Natural killer cell (primary cell): Measurements from ENCODE around the gene TMEM17. TPM values are rescaled to one million over a fixed set of nuclear protein-coding genes. Genes with fewer than 3 reads are reported as not detected.

Source experiments
- ATAC-seq, 3 donors: fragments of 150-1000 bp in 2 of 3; fragments of 200-7000 bp in 1 of 3; cut with Tn5 transposase; 1 replicate in 1 of 3; 2 replicates in 2 of 3; pipeline ENCODE4 v1.10.0; 2021; ENCODE audit warnings: mild to moderate bottlenecking in 2 of 3, moderate library complexity in 2 of 3
- DNase-seq, 2 donors: peaks; one replicate each; pipeline versions ENCODE4 v3.0.0 to v3.0.0-alpha.2; 2013 to 2021; ENCODE audit warnings: mixed read lengths in 1 of 2
- H3K27ac ChIP-seq: one replicate; pipeline ENCODE4 v1.5.1; 2013; ENCODE audit warnings: mild to moderate bottlenecking, low read length
- H3K27me3 ChIP-seq: one replicate; pipeline ENCODE4 v1.6.1; 2013; ENCODE audit warnings: low read length; ENCODE audit not compliant: control insufficient read depth, insufficient read depth
- H3K36me3 ChIP-seq: one replicate; pipeline ENCODE4 v1.6.1; 2013; ENCODE audit warnings: low read length; ENCODE audit not compliant: control insufficient read depth, insufficient read depth
- H3K4me1 ChIP-seq: one replicate; pipeline ENCODE4 v1.6.1; 2013; ENCODE audit warnings: low read length; ENCODE audit not compliant: control insufficient read depth, insufficient read depth
- H3K4me3 ChIP-seq: one replicate; pipeline ENCODE4 v1.5.1; 2013; ENCODE audit warnings: low read length
- H3K9me3 ChIP-seq: one replicate; pipeline ENCODE4 v1.6.1; 2013; ENCODE audit warnings: low read length; ENCODE audit not compliant: control insufficient read depth, insufficient read depth
- H3K27ac Mint-ChIP-seq, 2 donors: one replicate each; pipeline ENCODE4 v1.8.0; 2022; ENCODE audit warnings: mild to moderate bottlenecking in 2 of 2, mixed read lengths in 2 of 2, moderate library complexity in 1 of 2
- H3K27me3 Mint-ChIP-seq, 2 donors: one replicate each; pipeline ENCODE4 v1.8.0; 2022; ENCODE audit warnings: low read depth in 2 of 2, mixed read lengths in 2 of 2
- H3K36me3 Mint-ChIP-seq: one replicate; pipeline ENCODE4 v1.8.0; 2022; ENCODE audit warnings: mixed read lengths
- H3K4me1 Mint-ChIP-seq, 2 donors: one replicate each; pipeline ENCODE4 v1.8.0; 2022; ENCODE audit warnings: mixed read lengths in 2 of 2
- H3K4me3 Mint-ChIP-seq: one replicate; pipeline ENCODE4 v1.8.0; 2022; ENCODE audit warnings: mild to moderate bottlenecking, moderate library complexity, mixed read lengths
- H3K9me3 Mint-ChIP-seq, 2 donors: one replicate each; pipeline ENCODE4 v1.8.0; 2022; ENCODE audit warnings: mixed read lengths in 2 of 2
- WGBS: methylation state at CpG from one replicate; pipeline ENCODE4 v1.1.7; 2013; ENCODE audit warnings: missing lambda C conversion rate; ENCODE audit not compliant: insufficient coverage; 5-methylcytosine and 5-hydroxymethylcytosine counted together
- intact Hi-C: fragments of 100-400 bp; cut with micrococcal nuclease; formaldehyde crosslinking; loops from one replicate; pipeline ENCODE4 v1.14.2; 2022
- total RNA-seq, 4 donors: library from RNA; stranded (reverse); fragments of 120-200 nt in 1 of 4; gene quantifications; one replicate each; pipeline versions ENCODE4 v1.2.3 to v1.2.4, GENCODE V29; 2013 to 2022
- TF ChIP-seq, protein P1 (sequence below): fragments of 200-600 bp; IDR thresholded peaks from one replicate; pipeline ENCODE4 v1.8.0; 2022; ENCODE audit warnings: antibody characterized with exemption

The TMEM17 gene
- total RNA-seq, 3 donors from 2014 or later (not counting 1 experiment from before 2014, with no cell fraction given) = 0.18 TPM; not detected in 2

GRCh38 chr2:62547854-62548253, 41.9 kb upstream of the TMEM17 start:
- Histone ChIP-seq H3K27me3 (no peaks in the 10 kb centered on the region), H3K9me3 (no peaks in the 10 kb centered on the region), H3K27ac (no peak overlapping the region), H3K4me1 (no peaks in the 10 kb centered on the region), H3K4me3 (no peak overlapping the region), H3K36me3 (no peaks in the 10 kb centered on the region)
- no peaks in the 10 kb centered on the region for H3K36me3 Mint-ChIP-seq
- intact Hi-C loops = no loop called here
- DNase-seq (no peak), ATAC-seq (no peak)
- H3K4me3 Mint-ChIP-seq = no peak overlapping the region
- no peaks in the 10 kb centered on the region for H3K27me3 Mint-ChIP-seq
- H3K4me1 Mint-ChIP-seq = no peaks in the 10 kb centered on the region
- WGBS = 47% methylated on average over 3 of the region's 3 CpGs
- TF ChIP-seq, protein P1, sequence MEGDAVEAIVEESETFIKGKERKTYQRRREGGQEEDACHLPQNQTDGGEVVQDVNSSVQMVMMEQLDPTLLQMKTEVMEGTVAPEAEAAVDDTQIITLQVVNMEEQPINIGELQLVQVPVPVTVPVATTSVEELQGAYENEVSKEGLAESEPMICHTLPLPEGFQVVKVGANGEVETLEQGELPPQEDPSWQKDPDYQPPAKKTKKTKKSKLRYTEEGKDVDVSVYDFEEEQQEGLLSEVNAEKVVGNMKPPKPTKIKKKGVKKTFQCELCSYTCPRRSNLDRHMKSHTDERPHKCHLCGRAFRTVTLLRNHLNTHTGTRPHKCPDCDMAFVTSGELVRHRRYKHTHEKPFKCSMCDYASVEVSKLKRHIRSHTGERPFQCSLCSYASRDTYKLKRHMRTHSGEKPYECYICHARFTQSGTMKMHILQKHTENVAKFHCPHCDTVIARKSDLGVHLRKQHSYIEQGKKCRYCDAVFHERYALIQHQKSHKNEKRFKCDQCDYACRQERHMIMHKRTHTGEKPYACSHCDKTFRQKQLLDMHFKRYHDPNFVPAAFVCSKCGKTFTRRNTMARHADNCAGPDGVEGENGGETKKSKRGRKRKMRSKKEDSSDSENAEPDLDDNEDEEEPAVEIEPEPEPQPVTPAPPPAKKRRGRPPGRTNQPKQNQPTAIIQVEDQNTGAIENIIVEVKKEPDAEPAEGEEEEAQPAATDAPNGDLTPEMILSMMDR = no peak
- H3K9me3 Mint-ChIP-seq = no peaks in the 10 kb centered on the region
- no peak overlapping the region for H3K27ac Mint-ChIP-seq

GRCh38 chr2:62545261-62545660, 39.3 kb upstream of the TMEM17 start:
- no peak for DNase-seq
- TF ChIP-seq, protein P1 = no peak
- 91% methylated on average over 6 of the region's 6 CpGs for WGBS
- no peaks in the 10 kb centered on the region for H3K9me3 ChIP-seq
- Mint-ChIP-seq H3K27me3 (no peaks in the 10 kb centered on the region), H3K4me1 (no peaks in the 10 kb centered on the region), H3K9me3 (no peaks in the 10 kb centered on the region), H3K36me3 (no peaks in the 10 kb centered on the region), H3K27ac (no peak overlapping the region), H3K4me3 (no peak overlapping the region)
- H3K27ac ChIP-seq = no peak overlapping the region
- intact Hi-C loops = no loop called here
- H3K4me3 ChIP-seq = no peak overlapping the region
- no peak for ATAC-seq
- no peaks in the 10 kb centered on the region for H3K27me3 ChIP-seq
- no peaks in the 10 kb centered on the region for H3K4me1 ChIP-seq
- H3K36me3 ChIP-seq = no peaks in the 10 kb centered on the region

DNA sequence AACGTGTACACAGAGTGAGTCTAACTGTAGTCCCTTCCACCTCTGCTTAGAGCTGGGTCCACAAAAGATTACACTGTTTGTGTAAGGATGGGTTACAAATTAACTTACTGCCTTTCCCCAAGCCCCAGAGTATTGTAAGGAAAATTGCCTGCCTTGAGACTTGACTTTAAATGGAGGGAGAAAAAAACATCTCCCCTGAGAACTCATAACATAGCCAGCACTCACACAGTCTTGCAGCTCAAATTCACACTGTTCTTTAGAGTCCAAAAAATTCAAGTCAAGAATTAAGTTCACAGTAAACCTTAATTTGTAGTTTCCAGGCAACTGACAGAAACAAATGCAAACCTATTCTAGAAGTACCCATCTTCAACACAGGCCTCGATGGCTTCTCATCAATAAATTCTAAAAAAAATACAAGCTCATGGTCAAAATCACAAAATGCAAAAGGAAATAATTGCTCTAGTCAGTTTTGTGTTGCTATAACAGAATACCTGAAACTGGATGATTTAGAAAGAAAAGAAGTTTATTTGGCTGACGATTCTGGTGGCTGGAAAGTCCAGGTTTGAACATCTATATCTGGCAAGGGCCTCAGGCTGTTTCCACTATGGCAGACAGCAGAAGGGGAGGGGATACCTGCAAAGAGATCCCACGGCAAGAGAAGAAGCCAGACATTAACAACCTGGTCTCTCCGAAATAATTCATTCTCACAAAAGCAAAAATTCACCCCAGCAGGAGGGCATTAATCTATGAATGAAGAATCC, 34.6 kb upstream of the TMEM17 start:
- WGBS = 89% methylated on average over 4 of the region's 5 CpGs
- H3K36me3 Mint-ChIP-seq = no peaks in the 10 kb centered on the region

More for the DNA sequence above, 34.6 kb upstream of the TMEM17 start:
- Mint-ChIP-seq H3K27ac (no peak overlapping the region), H3K4me3 (no peak overlapping the region), H3K9me3 (peaks cover 2 to 3% of the 10 kb centered on the region in 2 donors), H3K27me3 (peaks cover 0 to 6% of the 10 kb centered on the region in 2 donors), H3K4me1 (peaks cover 0 to 5% of the 10 kb centered on the region in 2 donors)
- Histone ChIP-seq H3K36me3 (no peaks in the 10 kb centered on the region), H3K27me3 (no peaks in the 10 kb centered on the region), H3K4me1 (no peaks in the 10 kb centered on the region), H3K9me3 (no peaks in the 10 kb centered on the region), H3K27ac (no peak overlapping the region), H3K4me3 (no peak overlapping the region)
- ATAC-seq = no peak
- no peak for DNase-seq
- TF ChIP-seq, protein P1 = no peak
- intact Hi-C loops = no loop called here
